Measurements from ENCODE around the gene FUBP3. TPM values are rescaled to one million over a fixed set of nuclear protein-coding genes. Genes with fewer than 3 reads are reported as not detected.

FUBP3 gene
- total and polyA plus RNA-seq, 8 donors: 5.8 to 59.3 (median 20.7) TPM

DNA sequence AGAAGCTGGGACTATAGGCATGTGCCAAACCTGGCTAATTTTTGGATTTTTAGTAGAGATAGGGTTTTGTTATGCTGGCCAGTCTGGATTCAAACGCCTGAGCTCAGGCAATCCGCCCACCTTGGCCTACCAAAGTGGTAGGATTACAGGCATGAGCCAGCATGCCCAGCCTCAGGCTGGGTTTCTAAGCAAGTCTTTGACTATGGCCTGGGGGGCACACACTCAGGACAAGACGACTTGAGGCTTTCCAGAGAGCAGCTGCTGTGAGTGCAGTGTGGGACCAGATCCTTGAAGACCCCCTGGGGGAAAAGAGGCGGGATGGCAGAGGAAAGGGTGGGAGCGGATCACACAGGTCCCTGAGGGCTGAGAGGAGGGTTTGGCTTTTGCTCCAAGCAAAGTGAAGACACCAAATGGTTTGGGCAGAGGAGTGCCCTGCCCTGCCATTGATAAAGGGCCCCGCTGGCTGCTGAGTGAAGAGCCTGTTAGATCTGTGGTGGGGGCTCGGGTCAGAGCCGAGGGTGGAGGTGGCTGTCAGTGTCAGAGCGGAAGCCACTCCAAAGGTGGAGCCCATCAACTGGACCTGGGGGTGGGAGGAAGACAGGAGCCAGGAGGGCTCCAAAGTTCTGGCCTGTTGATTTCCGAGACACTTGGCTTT is 46.8 kb upstream of the FUBP3 start:
- intact Hi-C loops (cut with DNase I; ENCODE audit: low total_unique reads): no loop called here
- 75 to 87% (median 81%) methylated on average over 10 of the region's 10 CpGs for WGBS, 5 donors

DNA sequence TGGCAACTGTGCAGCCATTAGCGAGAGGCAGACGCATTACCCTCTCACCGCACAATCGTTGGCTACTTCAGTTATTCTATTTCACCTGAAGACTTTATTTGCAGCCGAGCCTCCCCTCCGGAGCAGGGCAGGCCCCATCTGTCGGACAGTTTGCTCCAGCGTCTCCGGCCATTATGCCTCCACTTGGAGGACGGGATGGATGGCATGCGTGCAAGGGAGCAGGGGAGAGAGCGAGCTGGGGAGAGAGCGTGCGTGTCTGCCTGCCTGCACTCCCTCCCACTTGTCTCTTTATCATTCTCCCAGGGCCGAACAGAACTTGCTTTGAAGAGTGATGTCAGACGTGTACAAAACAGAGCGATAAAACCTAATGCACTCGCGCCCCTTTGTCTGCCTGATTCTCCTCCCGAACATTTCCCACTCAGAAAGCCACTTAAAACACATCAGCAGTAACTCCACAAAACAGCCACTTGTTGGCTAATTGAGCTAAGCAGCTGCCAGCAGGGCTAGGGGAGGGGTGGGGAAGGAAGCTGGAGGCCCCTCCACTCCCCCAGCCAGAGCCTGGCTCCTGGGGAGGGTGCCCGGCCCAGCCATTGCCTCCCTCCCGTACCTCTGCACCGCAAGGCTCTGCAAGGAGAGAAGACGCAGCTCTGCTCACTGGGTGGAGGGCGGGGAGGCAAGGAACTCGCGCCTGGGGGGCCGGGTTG is 43.4 kb upstream of the FUBP3 start:
- TF ChIP-seq POLR2A (IDR thresholded peaks at IDR 0.05): no peak
- TF ChIP-seq, protein P1, sequence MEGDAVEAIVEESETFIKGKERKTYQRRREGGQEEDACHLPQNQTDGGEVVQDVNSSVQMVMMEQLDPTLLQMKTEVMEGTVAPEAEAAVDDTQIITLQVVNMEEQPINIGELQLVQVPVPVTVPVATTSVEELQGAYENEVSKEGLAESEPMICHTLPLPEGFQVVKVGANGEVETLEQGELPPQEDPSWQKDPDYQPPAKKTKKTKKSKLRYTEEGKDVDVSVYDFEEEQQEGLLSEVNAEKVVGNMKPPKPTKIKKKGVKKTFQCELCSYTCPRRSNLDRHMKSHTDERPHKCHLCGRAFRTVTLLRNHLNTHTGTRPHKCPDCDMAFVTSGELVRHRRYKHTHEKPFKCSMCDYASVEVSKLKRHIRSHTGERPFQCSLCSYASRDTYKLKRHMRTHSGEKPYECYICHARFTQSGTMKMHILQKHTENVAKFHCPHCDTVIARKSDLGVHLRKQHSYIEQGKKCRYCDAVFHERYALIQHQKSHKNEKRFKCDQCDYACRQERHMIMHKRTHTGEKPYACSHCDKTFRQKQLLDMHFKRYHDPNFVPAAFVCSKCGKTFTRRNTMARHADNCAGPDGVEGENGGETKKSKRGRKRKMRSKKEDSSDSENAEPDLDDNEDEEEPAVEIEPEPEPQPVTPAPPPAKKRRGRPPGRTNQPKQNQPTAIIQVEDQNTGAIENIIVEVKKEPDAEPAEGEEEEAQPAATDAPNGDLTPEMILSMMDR (IDR thresholded peaks at IDR 0.05): no peak
- TF ChIP-seq POLR2AphosphoS5 (IDR thresholded peaks at IDR 0.05): no peak
- TF ChIP-seq EP300 (IDR thresholded peaks at IDR 0.05): no peak
- WGBS, 5 donors: 3 to 16% (median 10%) methylated on average over 20 to 28 of the region's 28 CpGs
- DNase-seq: peak in 1 of 2 donors; percentile 63
- peaks cover 0 to 16% (median 11%) of the 10 kb centered on the region in 4 donors for H3K4me1 ChIP-seq
- H3K9me3 ChIP-seq: no peaks in the 10 kb centered on the region
- H3K27ac ChIP-seq: no peak overlapping the region
- intact Hi-C loops (cut with DNase I; ENCODE audit: low total_unique reads): no loop called here
- H3K4me3 ChIP-seq: peak overlapping the region in 2 of 4 donors; percentile 11 to 14
- H3K36me3 ChIP-seq: no peaks in the 10 kb centered on the region
- H3K27me3 ChIP-seq: peaks cover 4 to 84% (median 50%) of the 10 kb centered on the region in 3 donors

More for the DNA sequence above, 46.8 kb upstream of the FUBP3 start:
- no peaks in the 10 kb centered on the region for H3K9me3 ChIP-seq
- peaks cover 0 to 15% (median 10%) of the 10 kb centered on the region in 4 donors for H3K4me1 ChIP-seq
- H3K36me3 ChIP-seq: no peaks in the 10 kb centered on the region
- H3K27ac ChIP-seq: no peak overlapping the region
- no peak for TF ChIP-seq POLR2A (IDR thresholded peaks at IDR 0.05)
- TF ChIP-seq, protein P1 (IDR thresholded peaks at IDR 0.05): no peak
- no peak for TF ChIP-seq EP300 (IDR thresholded peaks at IDR 0.05)
- TF ChIP-seq POLR2AphosphoS5 (IDR thresholded peaks at IDR 0.05): no peak
- peaks cover 4 to 55% (median 22%) of the 10 kb centered on the region in 3 donors for H3K27me3 ChIP-seq
- DNase-seq: no peak
- no peak overlapping the region for H3K4me3 ChIP-seq

DNA sequence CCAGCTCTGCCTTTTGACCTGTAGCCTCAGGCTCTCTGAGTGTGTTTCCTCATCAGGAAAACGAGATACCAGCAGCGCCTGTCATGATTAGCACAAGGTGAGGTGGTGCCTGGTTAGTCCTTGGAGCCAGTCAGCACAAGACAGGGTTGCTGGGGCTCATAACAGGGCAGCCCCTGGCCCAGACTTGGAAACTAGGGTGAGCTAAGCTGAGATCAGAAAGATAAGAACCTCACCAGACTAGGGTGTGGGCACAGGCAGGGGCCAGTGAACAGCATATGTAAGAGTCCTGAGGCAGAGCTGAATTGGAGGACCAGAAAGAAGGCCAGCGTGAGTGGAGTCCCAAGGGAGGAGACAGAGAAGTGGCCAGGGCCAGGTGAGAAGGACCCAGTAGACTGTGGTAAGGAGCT is 42.7 kb upstream of the FUBP3 start:
- Histone ChIP-seq H3K9me3 (no peaks in the 10 kb centered on the region), H3K36me3 (no peaks in the 10 kb centered on the region), H3K27ac (no peak overlapping the region), H3K4me3 (no peak overlapping the region), H3K27me3 (peaks cover 4 to 91% (median 56%) of the 10 kb centered on the region in 3 donors), H3K4me1 (peaks cover 0 to 16% (median 11%) of the 10 kb centered on the region in 4 donors)
- TF ChIP-seq POLR2A (IDR thresholded peaks at IDR 0.05) (no peak), POLR2AphosphoS5 (IDR thresholded peaks at IDR 0.05) (no peak), EP300 (IDR thresholded peaks at IDR 0.05) (no peak)
- TF ChIP-seq, protein P1 (IDR thresholded peaks at IDR 0.05): no peak
- intact Hi-C loops (cut with DNase I; ENCODE audit: low total_unique reads): no loop called here
- DNase-seq: no peak
- 53 to 62% (median 58%) methylated on average over 3 of the region's 3 CpGs for WGBS, 5 donors

DNA sequence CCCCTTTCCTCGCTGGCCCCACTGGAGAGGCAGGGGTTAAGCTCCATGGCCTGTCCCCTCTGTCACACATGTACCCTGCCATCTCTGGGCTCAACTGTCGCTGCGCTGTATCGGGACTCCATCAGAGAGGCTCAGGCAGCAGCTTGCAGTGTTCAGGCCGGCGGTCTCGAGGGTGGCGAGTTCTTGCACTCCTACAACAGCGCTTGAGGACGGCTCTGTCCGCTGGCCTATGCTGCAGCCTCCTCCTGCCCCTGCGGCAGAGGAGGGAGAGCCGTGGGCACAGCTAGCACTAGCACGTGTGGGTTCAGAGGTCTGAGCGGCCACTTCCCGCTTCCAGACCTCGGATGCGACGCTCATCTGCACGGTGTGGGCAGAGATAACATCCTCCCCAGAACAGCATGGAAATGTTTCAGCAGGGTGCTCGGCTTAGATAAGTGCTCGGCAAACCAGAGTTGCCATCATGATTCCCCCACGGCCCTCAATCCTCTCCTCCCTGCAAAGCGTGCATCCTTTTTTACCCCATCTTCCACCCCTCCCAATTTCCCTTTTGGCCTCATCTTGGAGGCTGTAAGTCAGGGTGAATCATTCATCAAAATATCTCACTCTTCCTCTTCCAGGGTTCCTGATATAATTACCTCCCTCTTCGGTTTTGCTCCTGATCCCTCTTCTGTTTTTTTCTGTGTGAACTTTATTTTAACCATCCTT is 41.9 kb upstream of the FUBP3 start:
- H3K27ac ChIP-seq: no peak overlapping the region
- no peaks in the 10 kb centered on the region for H3K36me3 ChIP-seq
- no peak for TF ChIP-seq EP300 (IDR thresholded peaks at IDR 0.05)
- TF ChIP-seq POLR2A (IDR thresholded peaks at IDR 0.05): no peak
- TF ChIP-seq, protein P1 (IDR thresholded peaks at IDR 0.05): no peak
- no peak for TF ChIP-seq POLR2AphosphoS5 (IDR thresholded peaks at IDR 0.05)
- DNase-seq: peak in 1 of 2 donors; percentile 32
- peaks cover 4 to 97% (median 56%) of the 10 kb centered on the region in 3 donors for H3K27me3 ChIP-seq
- WGBS, 5 donors: 16 to 24% (median 21%) methylated on average over 9 to 25 of the region's 25 CpGs
- no peaks in the 10 kb centered on the region for H3K9me3 ChIP-seq
- H3K4me3 ChIP-seq: no peak overlapping the region
- peaks cover 0 to 16% (median 11%) of the 10 kb centered on the region in 4 donors for H3K4me1 ChIP-seq
- intact Hi-C loops (cut with DNase I; ENCODE audit: low total_unique reads): no loop called here

Data from stomach (tissue), 9 donors.